ENCODE data around the gene PSD4. TPM values are rescaled to one million over a fixed set of nuclear protein-coding genes. Genes with fewer than 3 reads are reported as not detected.

PSD4 gene
- total RNA-seq, 6 donors from 2014 or later: 44.0 to 101 (median 60.4) TPM

DNA sequence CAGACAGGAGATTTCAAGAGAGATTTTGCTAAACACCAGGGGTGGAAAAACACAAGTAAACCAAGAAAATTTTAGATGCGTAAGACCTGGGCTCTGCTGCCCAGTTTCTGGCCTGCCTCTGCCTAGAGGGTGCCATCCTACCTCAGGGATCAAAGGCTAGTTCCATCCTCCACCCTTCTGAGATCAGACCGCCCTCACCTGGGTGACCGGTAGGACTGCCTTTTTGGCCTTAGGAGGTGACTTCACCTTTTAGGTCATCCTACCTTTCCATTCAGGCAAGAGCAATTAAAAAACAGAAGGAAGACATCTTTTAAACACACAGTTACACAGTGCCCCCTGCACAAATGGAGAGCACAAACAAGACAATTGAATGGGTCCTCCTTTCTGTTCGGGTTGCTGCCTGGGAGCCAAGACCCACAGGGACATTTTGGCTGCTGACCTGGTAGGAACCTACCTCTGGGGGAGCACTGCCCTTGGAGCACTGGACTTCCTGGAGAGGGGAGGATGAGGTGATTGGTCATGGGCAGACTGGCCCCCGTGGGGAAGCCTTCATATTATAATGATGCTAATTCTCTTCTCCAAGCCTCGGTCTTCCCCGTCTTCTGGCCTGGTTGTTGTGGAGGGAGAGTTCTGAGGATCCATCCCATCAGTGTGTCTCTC is 3.1 kb downstream of the PSD4 start:
- WGBS, 2 donors: 85 to 93% methylated on average over 7 of the region's 7 CpGs
- DNase-seq: no peak
- no peak for ATAC-seq (ENCODE audit: low FRiP score in 2 of 2)
- Histone ChIP-seq H3K36me3 (no peaks in the 10 kb centered on the region), H3K27me3 (no peaks in the 10 kb centered on the region), H3K4me1 (peaks cover 18 to 53% (median 40%) of the 10 kb centered on the region in 4 donors), H3K9me3 (no peaks in the 10 kb centered on the region), H3K27ac (no peak overlapping the region), H3K4me3 (no peak overlapping the region)
- TF ChIP-seq, protein P1, sequence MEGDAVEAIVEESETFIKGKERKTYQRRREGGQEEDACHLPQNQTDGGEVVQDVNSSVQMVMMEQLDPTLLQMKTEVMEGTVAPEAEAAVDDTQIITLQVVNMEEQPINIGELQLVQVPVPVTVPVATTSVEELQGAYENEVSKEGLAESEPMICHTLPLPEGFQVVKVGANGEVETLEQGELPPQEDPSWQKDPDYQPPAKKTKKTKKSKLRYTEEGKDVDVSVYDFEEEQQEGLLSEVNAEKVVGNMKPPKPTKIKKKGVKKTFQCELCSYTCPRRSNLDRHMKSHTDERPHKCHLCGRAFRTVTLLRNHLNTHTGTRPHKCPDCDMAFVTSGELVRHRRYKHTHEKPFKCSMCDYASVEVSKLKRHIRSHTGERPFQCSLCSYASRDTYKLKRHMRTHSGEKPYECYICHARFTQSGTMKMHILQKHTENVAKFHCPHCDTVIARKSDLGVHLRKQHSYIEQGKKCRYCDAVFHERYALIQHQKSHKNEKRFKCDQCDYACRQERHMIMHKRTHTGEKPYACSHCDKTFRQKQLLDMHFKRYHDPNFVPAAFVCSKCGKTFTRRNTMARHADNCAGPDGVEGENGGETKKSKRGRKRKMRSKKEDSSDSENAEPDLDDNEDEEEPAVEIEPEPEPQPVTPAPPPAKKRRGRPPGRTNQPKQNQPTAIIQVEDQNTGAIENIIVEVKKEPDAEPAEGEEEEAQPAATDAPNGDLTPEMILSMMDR (IDR thresholded peaks at IDR 0.05): no peak
- TF ChIP-seq POLR2A (IDR thresholded peaks at IDR 0.05) (no peak), POLR2AphosphoS5 (IDR thresholded peaks at IDR 0.05) (no peak), EP300 (IDR thresholded peaks at IDR 0.05) (no peak)

DNA sequence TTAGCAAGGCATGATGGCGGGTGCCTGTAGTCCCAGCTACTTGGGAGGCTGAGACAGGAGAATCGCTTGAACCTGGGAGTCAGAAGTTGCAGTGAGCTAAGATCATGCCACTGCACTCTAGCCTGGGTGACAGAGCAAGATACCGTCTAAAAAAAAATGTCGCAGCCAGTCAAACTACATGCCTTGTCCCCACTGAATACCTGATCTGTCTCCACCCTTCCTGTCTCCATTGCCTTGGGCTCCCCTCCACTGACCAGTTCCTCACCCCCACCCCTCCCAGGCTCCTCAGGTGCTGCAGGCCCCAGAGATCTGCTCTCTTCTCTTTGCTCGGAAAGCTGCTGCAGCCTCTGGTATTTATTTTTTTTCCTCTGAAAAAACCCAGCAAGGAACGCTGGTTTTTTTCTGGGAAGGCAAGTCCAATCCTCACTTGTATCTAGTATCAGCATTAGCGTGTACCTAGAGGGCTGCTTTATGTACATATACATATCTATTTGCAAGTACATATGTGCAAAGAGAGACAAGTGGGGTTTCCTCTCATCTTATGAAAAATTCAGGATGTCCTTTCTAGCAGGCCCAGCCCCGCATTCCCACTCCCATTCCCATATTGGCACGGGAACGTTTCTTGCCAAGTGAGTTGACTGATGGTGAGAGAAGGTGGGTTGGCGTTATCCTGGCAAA is 4.4 kb downstream of the PSD4 start:
- Histone ChIP-seq H3K9me3 (no peaks in the 10 kb centered on the region), H3K4me1 (peaks cover 22 to 58% (median 42%) of the 10 kb centered on the region in 4 donors), H3K36me3 (peaks cover 0 to 2% (median 0%) of the 10 kb centered on the region in 4 donors), H3K4me3 (no peak overlapping the region), H3K27ac (no peak overlapping the region), H3K27me3 (no peaks in the 10 kb centered on the region)
- TF ChIP-seq, protein P1 (IDR thresholded peaks at IDR 0.05): no peak
- no peak for TF ChIP-seq EP300 (IDR thresholded peaks at IDR 0.05)
- TF ChIP-seq POLR2A (IDR thresholded peaks at IDR 0.05): no peak
- DNase-seq: no peak
- WGBS, 2 donors: 86% methylated on average over 11 of the region's 11 CpGs
- ATAC-seq (ENCODE audit: low FRiP score in 2 of 2): no peak

DNA sequence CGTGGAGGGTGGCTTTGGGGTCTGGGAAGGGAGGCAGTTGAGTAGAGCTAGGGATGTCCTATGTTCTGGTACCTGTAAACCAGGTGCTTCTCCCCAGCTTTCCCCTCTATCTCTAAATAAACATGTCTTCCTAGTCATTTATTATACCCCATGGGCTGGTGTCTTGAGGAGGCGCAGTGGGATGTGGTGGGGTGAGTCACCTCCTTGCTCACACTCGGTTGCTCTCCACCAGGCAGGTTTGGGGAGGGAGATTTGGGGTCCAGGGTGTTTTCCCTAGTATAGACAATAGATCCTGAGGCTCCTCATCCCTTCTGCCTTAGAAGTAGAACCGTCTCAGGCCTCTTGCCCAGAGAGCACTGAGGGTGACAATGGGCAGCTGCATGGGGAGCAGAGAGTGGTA is 5.1 kb downstream of the PSD4 start:
- no peak overlapping the region for H3K27ac ChIP-seq
- ATAC-seq (ENCODE audit: low FRiP score in 2 of 2): no peak
- 86% methylated on average over 4 of the region's 4 CpGs for WGBS, 2 donors
- no peaks in the 10 kb centered on the region for H3K9me3 ChIP-seq
- TF ChIP-seq EP300 (IDR thresholded peaks at IDR 0.05): no peak
- no peak for TF ChIP-seq POLR2AphosphoS5 (IDR thresholded peaks at IDR 0.05)
- no peak for TF ChIP-seq POLR2A (IDR thresholded peaks at IDR 0.05)
- TF ChIP-seq, protein P1 (IDR thresholded peaks at IDR 0.05): no peak
- no peaks in the 10 kb centered on the region for H3K27me3 ChIP-seq
- peaks cover 19 to 53% (median 37%) of the 10 kb centered on the region in 4 donors for H3K4me1 ChIP-seq
- H3K4me3 ChIP-seq: no peak overlapping the region
- peaks cover 0 to 2% (median 1%) of the 10 kb centered on the region in 4 donors for H3K36me3 ChIP-seq
- no peak for DNase-seq

DNA sequence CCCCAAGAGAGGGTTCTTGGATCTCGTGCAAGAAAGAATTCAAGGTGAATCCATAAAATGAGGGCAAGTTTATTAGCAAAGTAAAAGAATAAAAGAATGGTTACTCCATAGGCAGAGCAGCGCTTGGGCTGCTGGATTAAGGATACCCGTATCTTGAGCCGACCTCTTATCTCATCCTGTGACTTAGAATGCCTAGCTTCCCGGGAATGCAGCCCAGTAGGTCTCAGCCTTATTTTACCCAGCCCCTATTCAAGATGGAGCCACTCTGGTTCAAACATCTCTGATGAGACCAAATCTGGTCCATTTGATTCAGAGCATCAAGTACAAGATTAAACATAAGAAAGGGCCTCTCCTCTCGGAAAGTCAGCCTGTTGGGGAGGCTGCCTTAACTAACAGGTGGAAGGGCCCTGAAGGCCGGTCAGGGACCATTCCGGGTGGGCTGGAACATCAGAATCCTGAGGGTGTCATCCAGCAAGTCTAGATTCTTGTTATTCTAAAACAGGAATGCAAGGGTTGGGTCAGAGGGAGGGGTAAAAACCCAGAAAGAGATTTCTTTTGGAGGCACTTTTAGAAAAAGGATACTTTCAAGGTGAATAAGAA is 5.8 kb downstream of the PSD4 start:
- TF ChIP-seq POLR2AphosphoS5 (IDR thresholded peaks at IDR 0.05) (no peak), EP300 (IDR thresholded peaks at IDR 0.05) (no peak), POLR2A (IDR thresholded peaks at IDR 0.05) (no peak)
- TF ChIP-seq, protein P1 (IDR thresholded peaks at IDR 0.05): no peak
- no peak for ATAC-seq (ENCODE audit: low FRiP score in 2 of 2)
- Histone ChIP-seq H3K36me3 (peaks cover 0 to 2% (median 1%) of the 10 kb centered on the region in 4 donors), H3K9me3 (no peaks in the 10 kb centered on the region), H3K27ac (no peak overlapping the region), H3K27me3 (no peaks in the 10 kb centered on the region), H3K4me1 (peaks cover 19 to 53% (median 37%) of the 10 kb centered on the region in 4 donors), H3K4me3 (no peak overlapping the region)
- WGBS, 2 donors: 96 to 98% methylated on average over 8 of the region's 8 CpGs
- no peak for DNase-seq
